ENCODE measurements around the gene PTF1A.
A peak's percentile ranks its signal among the peaks of the same experiment; 100 is the strongest.

The PTF1A gene

DNA sequence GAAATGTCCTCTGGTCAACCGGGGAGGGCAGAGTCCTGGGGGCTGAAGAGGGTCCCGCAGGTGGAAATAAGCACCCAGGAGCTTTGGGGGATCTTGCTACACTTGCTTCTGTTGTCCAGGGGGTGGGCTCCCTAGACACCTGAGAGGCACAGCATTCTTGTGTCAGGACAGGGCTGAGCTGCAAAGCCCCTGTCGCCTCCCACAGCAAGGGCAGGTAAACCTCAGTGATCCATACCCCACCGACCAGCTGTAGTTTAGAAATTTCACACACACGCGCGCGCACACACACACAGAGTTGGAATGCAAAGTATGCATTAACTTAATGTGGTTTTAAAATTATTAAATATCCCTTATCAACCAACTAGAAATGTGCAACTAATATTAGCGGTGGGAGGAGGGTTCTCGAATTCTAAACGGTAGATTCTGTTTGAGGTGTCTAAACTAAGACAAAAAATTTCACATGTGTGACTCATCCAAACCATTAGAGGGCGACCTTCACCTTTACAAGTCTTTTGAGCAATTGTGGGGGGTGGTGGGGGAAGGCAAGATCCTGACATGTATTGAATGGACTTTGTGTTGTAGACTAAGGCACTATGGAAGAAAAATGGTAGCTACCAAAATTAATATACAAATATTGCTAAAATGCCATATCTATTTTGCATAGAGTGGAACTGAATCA is 34.3 kb upstream of the PTF1A start:
- Histone ChIP-seq H3K9me3 (ENCODE audit: insufficient read depth, low read depth, low read length) (no peaks in the 10 kb centered on the region), H3K9ac (ENCODE audit: low read depth, low read length) (no peak overlapping the region), H3K4me1 (ENCODE audit: insufficient read depth, low read length) (0 out of 2 replicates have a peak, but pooled peaks cover 2% of the 10 kb centered on the region), H3K27me3 (ENCODE audit: insufficient read depth, low read length) (peaks cover 21% of the 10 kb centered on the region), H3K27ac (ENCODE audit: low read depth, low read length) (no peak overlapping the region), H3K4me3 (ENCODE audit: low read length) (peak overlapping the region; percentile 43), H3K36me3 (ENCODE audit: insufficient read depth, low read length) (no peaks in the 10 kb centered on the region)
- 59% methylated on average over 4 of the region's 12 CpGs for WGBS

- no peaks in the 10 kb centered on the region for H3K9me3 ChIP-seq (ENCODE audit: insufficient read depth, low read depth, low read length)
- no peak overlapping the region for H3K27ac ChIP-seq (ENCODE audit: low read depth, low read length)
- peak overlapping the region; percentile 43 for H3K4me3 ChIP-seq (ENCODE audit: low read length)
- 0 out of 2 replicates have a peak, but pooled peaks cover 2% of the 10 kb centered on the region for H3K4me1 ChIP-seq (ENCODE audit: insufficient read depth, low read length)
- H3K36me3 ChIP-seq (ENCODE audit: insufficient read depth, low read length) = no peaks in the 10 kb centered on the region
- H3K27me3 ChIP-seq (ENCODE audit: insufficient read depth, low read length) = peaks cover 24% of the 10 kb centered on the region
- 4% methylated on average over 5 of the region's 5 CpGs for WGBS
- H3K9ac ChIP-seq (ENCODE audit: low read depth, low read length) = no peak overlapping the region
These were observed 33.7 kb upstream of the PTF1A start for GRCh38 chr10:23158370-23158769.

GRCh38 chr10:23171232-23171876 is 20.8 kb upstream of the PTF1A start:
- H3K36me3 ChIP-seq (ENCODE audit: insufficient read depth, low read length) = no peaks in the 10 kb centered on the region
- H3K9me3 ChIP-seq (ENCODE audit: insufficient read depth, low read depth, low read length) = no peaks in the 10 kb centered on the region
- H3K27me3 ChIP-seq (ENCODE audit: insufficient read depth, low read length) = peaks cover 100% of the 10 kb centered on the region
- no peak overlapping the region for H3K9ac ChIP-seq (ENCODE audit: low read depth, low read length)
- 18% methylated on average over 25 of the region's 26 CpGs for WGBS
- H3K4me3 ChIP-seq (ENCODE audit: low read length) = no peak overlapping the region
- H3K4me1 ChIP-seq (ENCODE audit: insufficient read depth, low read length) = peaks cover 8% of the 10 kb centered on the region
- H3K27ac ChIP-seq (ENCODE audit: low read depth, low read length) = no peak overlapping the region

DNA sequence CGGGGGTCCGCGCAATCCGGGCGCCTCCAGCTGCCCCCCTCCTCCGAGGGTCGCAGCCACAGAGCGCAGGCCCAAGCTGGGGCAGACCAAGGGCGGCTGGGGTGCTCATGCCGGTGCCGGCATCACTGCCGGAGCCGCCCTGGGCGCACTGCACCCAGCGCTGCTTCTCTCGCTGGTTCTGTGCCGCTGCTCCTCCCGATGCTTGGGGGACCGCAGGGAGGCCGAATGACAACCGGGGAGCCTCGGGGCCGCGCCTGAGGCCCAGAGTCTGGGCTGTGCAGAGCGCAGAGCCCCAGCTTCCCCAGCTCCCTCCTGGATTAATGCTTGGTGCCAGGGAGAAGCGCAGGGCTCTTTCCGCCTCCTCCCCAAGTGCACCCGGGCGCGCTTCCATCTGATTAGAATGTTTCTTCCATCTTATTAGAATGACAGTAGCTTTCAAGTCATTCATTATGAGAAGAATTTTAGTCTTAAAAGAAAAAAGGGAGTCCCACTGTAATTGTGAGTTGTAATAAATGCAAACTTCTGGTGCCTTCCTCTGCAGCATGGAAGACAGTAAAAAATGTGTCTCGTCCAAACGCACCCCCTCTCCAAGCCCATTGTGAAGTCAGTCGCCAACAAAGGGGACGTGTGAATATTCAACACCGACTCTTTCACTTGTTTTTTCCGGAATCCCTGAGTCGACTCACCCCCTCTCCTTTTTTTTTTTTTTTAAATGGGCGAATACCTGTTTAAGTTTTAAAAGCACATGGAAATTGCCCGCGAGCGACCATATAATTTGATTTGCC is 19.5 kb upstream of the PTF1A start:
- Histone ChIP-seq H3K9me3 (ENCODE audit: insufficient read depth, low read depth, low read length) (no peaks in the 10 kb centered on the region), H3K36me3 (ENCODE audit: insufficient read depth, low read length) (no peaks in the 10 kb centered on the region), H3K4me3 (ENCODE audit: low read length) (peak overlapping the region; percentile 37), H3K27me3 (ENCODE audit: insufficient read depth, low read length) (peaks cover 100% of the 10 kb centered on the region), H3K4me1 (ENCODE audit: insufficient read depth, low read length) (peaks cover 8% of the 10 kb centered on the region), H3K9ac (ENCODE audit: low read depth, low read length) (no peak overlapping the region), H3K27ac (ENCODE audit: low read depth, low read length) (no peak overlapping the region)
- WGBS = 2% methylated on average over 41 of the region's 41 CpGs

GRCh38 chr10:23173214-23174073 is 18.7 kb upstream of the PTF1A start:
- H3K9ac ChIP-seq (ENCODE audit: low read depth, low read length) = no peak overlapping the region
- no peaks in the 10 kb centered on the region for H3K36me3 ChIP-seq (ENCODE audit: insufficient read depth, low read length)
- under 1% methylated on average over 82 of the region's 82 CpGs for WGBS
- H3K9me3 ChIP-seq (ENCODE audit: insufficient read depth, low read depth, low read length) = no peaks in the 10 kb centered on the region
- H3K27ac ChIP-seq (ENCODE audit: low read depth, low read length) = no peak overlapping the region
- peaks cover 100% of the 10 kb centered on the region for H3K27me3 ChIP-seq (ENCODE audit: insufficient read depth, low read length)
- peaks cover 8% of the 10 kb centered on the region for H3K4me1 ChIP-seq (ENCODE audit: insufficient read depth, low read length)
- peak overlapping the region; percentile 37 for H3K4me3 ChIP-seq (ENCODE audit: low read length)

DNA sequence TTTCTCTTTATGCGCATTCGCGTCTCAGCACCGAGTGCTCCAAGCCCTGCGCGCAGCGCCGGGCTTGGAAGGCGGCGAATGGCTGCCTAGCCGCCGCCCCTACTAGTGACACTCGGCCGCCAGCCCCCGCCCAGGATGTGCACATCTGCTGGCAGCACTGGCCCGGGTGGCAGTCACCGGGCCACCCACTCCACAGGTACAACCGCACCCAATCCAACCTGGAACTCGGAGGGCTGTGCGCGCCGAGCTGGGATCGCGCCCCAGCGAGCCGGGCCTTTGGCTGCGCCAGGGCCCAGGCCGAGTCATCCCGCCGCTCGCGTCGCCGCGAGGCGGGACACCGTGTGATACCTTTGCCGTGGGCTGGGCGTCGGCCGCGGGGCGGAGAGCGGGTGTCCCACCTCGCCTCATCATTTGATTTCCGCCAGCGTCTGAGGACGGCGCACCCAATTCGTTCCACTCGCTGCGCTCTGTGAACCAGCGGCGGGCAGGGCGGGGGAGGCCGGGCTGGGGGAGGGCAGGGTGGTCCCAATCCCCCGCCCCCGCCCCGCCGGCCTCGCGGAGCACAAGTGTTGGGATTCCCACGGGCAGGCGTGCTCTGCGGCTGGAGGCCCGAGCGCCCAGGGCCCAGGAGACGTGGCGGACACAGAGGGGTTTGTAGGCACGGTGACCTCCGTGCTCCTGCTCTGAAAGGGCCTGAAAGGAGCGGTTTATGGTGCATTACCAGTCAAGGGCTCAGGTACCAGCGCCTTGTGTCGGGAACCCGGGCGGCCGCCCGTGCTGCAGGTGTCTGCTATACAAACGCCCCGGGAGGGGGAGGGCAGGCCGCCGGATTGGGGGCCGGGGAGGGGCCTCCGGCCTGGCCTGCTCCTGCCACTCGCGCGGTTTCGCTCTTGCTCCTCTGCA is 17.8 kb upstream of the PTF1A start:
- H3K36me3 ChIP-seq (ENCODE audit: insufficient read depth, low read length) = no peaks in the 10 kb centered on the region
- WGBS = 1% methylated on average over 88 of the region's 88 CpGs
- H3K27me3 ChIP-seq (ENCODE audit: insufficient read depth, low read length) = peaks cover 100% of the 10 kb centered on the region
- no peaks in the 10 kb centered on the region for H3K9me3 ChIP-seq (ENCODE audit: insufficient read depth, low read depth, low read length)
- H3K4me3 ChIP-seq (ENCODE audit: low read length) = peak overlapping the region; percentile 37
- H3K9ac ChIP-seq (ENCODE audit: low read depth, low read length) = no peak overlapping the region
- peaks cover 8% of the 10 kb centered on the region for H3K4me1 ChIP-seq (ENCODE audit: insufficient read depth, low read length)
- no peak overlapping the region for H3K27ac ChIP-seq (ENCODE audit: low read depth, low read length)

DNA sequence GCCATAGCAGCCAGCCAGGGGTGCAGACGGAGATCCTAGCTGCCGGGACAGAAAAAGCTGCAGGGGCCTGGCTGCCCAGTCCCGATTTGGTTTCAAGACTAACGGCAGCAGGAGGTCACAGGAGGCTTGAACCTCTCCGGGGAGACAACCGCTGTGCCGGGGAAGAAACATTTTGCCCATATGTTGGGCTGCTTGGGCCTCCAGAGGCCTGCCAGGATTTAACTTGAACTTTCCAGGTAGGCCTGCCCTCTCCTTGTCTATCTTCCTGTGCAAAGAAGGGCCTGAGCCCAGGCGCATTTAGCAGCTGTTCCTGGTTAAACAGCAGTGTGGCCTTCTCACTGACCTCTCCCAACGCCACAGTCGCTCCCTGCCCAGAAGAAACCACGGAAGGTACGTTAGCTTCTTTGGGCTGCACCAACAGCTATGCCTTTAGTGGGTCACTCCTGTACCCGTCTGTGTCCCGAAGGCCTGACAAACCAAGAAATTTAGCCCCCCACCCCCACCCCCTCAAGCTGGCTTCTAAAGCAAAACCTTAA is 17.1 kb upstream of the PTF1A start:
- no peak overlapping the region for H3K4me3 ChIP-seq (ENCODE audit: low read length)
- no peaks in the 10 kb centered on the region for H3K9me3 ChIP-seq (ENCODE audit: insufficient read depth, low read depth, low read length)
- 40% methylated on average over 14 of the region's 14 CpGs for WGBS
- H3K4me1 ChIP-seq (ENCODE audit: insufficient read depth, low read length) = peaks cover 8% of the 10 kb centered on the region
- H3K36me3 ChIP-seq (ENCODE audit: insufficient read depth, low read length) = no peaks in the 10 kb centered on the region
- H3K27me3 ChIP-seq (ENCODE audit: insufficient read depth, low read length) = peaks cover 100% of the 10 kb centered on the region
- H3K9ac ChIP-seq (ENCODE audit: low read depth, low read length) = no peak overlapping the region
- no peak overlapping the region for H3K27ac ChIP-seq (ENCODE audit: low read depth, low read length)

DNA sequence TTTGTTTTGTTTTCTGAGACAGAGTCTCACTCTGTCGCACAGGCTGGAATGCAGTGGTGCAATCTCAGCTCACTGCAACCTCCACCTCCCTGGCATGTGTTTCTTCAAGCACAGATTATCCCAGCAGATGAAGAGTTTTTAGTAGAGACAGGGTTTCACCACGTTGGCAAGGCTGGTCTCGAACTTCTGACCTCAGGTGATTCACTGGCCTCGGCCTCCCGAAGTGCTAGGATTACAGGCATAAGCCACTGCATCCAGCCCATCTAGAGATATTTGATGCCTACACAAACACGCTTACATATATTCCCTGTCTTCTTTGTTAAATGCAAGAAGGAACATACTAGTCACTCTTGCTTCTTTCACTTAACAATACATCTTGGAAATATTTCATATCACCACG is 5.9 kb upstream of the PTF1A start:
- no peak overlapping the region for H3K27ac ChIP-seq (ENCODE audit: low read depth, low read length)
- no peaks in the 10 kb centered on the region for H3K9me3 ChIP-seq (ENCODE audit: insufficient read depth, low read depth, low read length)
- H3K4me1 ChIP-seq (ENCODE audit: insufficient read depth, low read length) = peaks cover 23% of the 10 kb centered on the region
- peaks cover 99% of the 10 kb centered on the region for H3K27me3 ChIP-seq (ENCODE audit: insufficient read depth, low read length)
- no peak overlapping the region for H3K4me3 ChIP-seq (ENCODE audit: low read length)
- no peaks in the 10 kb centered on the region for H3K36me3 ChIP-seq (ENCODE audit: insufficient read depth, low read length)
- WGBS = 73% methylated on average over 7 of the region's 7 CpGs
- no peak overlapping the region for H3K9ac ChIP-seq (ENCODE audit: low read depth, low read length)

DNA sequence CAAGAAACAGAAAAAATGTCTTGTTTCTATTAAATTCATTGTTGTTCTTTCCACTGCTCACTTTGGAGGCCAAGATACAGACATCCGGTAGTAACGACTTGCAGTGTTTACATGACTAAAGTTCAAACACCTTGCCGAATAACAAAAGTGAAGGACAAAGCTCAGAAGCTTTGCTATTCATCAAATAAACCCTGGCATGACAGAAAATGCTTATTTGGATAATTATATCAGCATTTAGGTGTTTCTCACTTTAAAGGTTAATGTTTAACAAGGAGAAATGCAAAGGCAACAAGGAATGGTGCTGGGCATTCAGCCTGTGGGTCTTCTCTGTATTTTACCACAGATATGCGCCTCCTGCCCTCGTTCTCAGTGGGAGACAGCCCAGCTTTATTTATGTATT is 5.4 kb upstream of the PTF1A start:
- no peak overlapping the region for H3K9ac ChIP-seq (ENCODE audit: low read depth, low read length)
- H3K4me1 ChIP-seq (ENCODE audit: insufficient read depth, low read length) = peaks cover 24% of the 10 kb centered on the region
- H3K27ac ChIP-seq (ENCODE audit: low read depth, low read length) = no peak overlapping the region
- H3K27me3 ChIP-seq (ENCODE audit: insufficient read depth, low read length) = peaks cover 99% of the 10 kb centered on the region
- 50% methylated on average over 5 of the region's 5 CpGs for WGBS
- H3K9me3 ChIP-seq (ENCODE audit: insufficient read depth, low read depth, low read length) = no peaks in the 10 kb centered on the region
- no peak overlapping the region for H3K4me3 ChIP-seq (ENCODE audit: low read length)
- no peaks in the 10 kb centered on the region for H3K36me3 ChIP-seq (ENCODE audit: insufficient read depth, low read length)

DNA sequence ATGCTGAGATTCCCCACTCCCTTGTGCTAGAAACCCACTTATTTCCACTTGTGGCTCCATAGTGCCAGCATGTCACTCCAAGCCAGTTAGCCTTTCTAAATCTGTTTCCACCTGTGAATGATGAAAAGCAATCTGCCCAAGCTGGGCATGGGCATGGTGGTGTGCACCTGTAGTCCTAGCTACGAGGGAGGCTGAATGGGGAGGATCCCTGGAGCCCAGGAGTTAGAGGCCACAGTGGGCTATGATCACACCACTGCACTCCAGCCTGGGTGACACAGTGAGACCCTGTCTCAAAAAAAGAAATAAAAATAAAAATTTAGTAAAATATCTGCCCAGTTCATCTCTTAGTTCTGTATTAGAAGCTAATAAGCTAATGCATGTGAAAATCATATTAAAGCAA is 5.0 kb upstream of the PTF1A start:
- no peak overlapping the region for H3K4me3 ChIP-seq (ENCODE audit: low read length)
- WGBS = 89% methylated on average over 1 of the region's 1 CpG
- H3K36me3 ChIP-seq (ENCODE audit: insufficient read depth, low read length) = no peaks in the 10 kb centered on the region
- H3K27ac ChIP-seq (ENCODE audit: low read depth, low read length) = no peak overlapping the region
- peaks cover 99% of the 10 kb centered on the region for H3K27me3 ChIP-seq (ENCODE audit: insufficient read depth, low read length)
- no peak overlapping the region for H3K9ac ChIP-seq (ENCODE audit: low read depth, low read length)
- H3K9me3 ChIP-seq (ENCODE audit: insufficient read depth, low read depth, low read length) = no peaks in the 10 kb centered on the region
- peaks cover 24% of the 10 kb centered on the region for H3K4me1 ChIP-seq (ENCODE audit: insufficient read depth, low read length)
